Gastrocnemius medialis (tissue), 4 donors: Measurements from ENCODE around the gene SAP30BP.

Experiments used
- CTCF ChIP-seq, 5 experiments: fragments of 450-650 bp in 3 of 5; fragments of 200-600 bp in 2 of 5; sonication (generic) in 2 of 5; IDR thresholded peaks in 4 of 5; conservative IDR thresholded peaks in 1 of 5; 1 replicate in 4 of 5; 2 replicates in 1 of 5; pipeline ENCODE4 v1.5.1; 2016 to 2019; ENCODE audit warnings: antibody characterized with exemption in 5 of 5, mild to moderate bottlenecking in 3 of 5, moderate library complexity in 3 of 5
- POLR2A ChIP-seq, 2 donors: fragments of 450-650 bp; IDR thresholded peaks; one replicate each; pipeline ENCODE4 v1.6.1; 2017; ENCODE audit warnings: antibody characterized with exemption in 2 of 2, mild to moderate bottlenecking in 2 of 2, moderate library complexity in 2 of 2

- TF ChIP-seq CTCF (IDR thresholded peaks at IDR 0.05 in 4 of 5, conservative IDR thresholded peaks at IDR 0.05 in 1 of 5) (no peak), POLR2A (IDR thresholded peaks at IDR 0.05) (no peak)
These were observed 28.1 kb downstream of the SAP30BP start for GRCh38 chr17:75695141-75695829.
